ENCODE measurements around the gene SZT2. TPM values are rescaled to one million over a fixed set of nuclear protein-coding genes. Genes with fewer than 3 reads are reported as not detected.
"Not testable (repeated sequence)": the region's sequence is repeated elsewhere in the genome, so short reads cannot be mapped to it uniquely, and the experiment has no call there.

SZT2 gene
- total RNA-seq, 1 experiment from 2014 or later, result 15.6 TPM

DNA sequence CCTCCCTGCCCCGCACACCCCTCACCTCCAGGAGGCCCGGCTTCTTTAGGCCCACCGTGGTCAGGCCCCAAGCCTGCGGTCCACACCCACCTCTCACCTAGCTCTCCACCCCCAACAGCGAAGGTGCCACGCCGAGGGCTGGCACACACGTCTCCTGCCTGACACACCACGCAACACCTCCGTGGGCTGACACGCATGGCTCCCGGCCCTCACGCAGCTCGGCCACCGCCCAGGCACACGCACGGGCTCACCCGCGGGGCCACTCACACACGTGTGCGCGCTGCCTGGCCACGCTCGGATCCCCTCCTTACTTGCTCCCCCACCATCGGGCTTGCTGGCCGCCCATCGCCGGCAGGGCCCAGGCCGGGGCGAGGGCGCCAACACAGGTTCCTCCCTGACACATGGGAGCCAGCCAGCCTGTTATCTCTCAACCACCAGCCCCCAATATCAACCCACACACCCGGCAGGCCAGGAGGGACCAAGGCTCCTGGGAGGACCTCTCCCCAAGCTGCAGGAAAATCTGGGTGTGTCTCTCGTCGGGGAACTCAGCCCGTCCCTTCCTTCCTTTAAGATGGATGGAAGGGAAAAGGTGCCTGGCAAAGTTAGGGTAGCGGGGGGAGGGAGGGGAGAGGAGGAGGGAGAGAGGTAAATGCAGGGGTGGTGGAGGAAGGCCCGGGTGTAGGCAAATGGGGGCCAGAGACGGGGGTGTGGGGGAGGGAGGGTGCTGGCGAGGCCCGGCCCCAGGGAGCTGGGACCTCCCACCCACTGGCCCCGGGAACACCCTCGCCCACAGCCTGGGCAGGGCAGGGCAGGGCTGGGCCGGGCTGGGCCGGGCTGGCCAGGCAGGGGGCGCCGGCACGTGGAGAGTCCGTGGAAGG is 22.4 kb upstream of the SZT2 start:
- DNase-seq (ENCODE audit: low read depth in 1 of 2, low spot score in 2 of 2), result peak in 1 of 2 experiments; percentile 42
- no peaks in the 10 kb centered on the region for H3K9me3 ChIP-seq (replicated peaks)
- no peaks in the 10 kb centered on the region for H3K27me3 ChIP-seq (replicated peaks)
- H3K36me3 ChIP-seq, result peaks cover 64% of the 10 kb centered on the region
- peak overlapping the region; percentile 70 for H3K4me3 ChIP-seq
- peaks cover 28% of the 10 kb centered on the region for H3K4me1 ChIP-seq (replicated peaks)
- peak overlapping the region; percentile 96 for H3K27ac ChIP-seq

DNA sequence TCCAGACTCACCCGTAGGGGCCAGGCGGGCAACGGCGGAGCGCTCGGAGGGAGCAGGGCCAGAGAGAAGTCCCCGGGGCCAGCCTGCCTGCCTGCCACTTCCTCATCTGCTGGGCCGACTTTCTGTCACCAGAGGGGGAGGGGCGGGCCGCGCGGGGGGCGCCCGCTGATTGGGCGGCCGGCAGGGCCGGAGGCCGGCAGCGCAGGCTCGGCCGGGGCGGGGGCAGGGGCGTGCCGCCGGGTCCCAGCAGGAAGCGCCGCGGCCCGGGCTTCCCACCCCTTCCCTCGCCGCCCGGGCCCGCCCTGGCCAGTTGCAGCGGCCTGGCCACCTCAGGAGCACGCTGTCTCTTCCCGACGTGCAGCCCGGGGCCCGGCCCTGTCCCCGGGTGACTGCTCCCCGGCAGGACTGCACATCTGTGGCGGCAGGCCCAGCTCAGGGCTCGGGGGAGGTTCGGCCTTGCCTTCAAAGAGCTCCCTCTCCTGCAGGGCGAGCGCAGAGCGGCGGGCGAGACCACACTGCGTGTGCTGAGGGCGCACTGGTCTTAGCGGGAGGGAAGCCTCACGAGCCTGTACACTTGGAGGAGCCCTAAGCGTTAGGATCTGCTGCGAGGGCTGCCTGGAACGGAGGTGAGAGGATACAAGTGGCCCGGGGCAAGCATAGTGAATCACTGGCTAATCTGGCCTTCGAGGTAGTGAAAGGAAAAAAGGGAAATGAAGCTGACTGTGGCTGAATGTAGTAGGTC is 21.6 kb upstream of the SZT2 start, which contains the start of gene ELOVL1:
ELOVL1 (minus strand) TSS at position 108 of the 742 bp plus-strand sequence. CDS start 2,402 bp downstream, outside the sequence.
- peaks cover 36% of the 10 kb centered on the region for H3K4me1 ChIP-seq (replicated peaks)

DNA sequence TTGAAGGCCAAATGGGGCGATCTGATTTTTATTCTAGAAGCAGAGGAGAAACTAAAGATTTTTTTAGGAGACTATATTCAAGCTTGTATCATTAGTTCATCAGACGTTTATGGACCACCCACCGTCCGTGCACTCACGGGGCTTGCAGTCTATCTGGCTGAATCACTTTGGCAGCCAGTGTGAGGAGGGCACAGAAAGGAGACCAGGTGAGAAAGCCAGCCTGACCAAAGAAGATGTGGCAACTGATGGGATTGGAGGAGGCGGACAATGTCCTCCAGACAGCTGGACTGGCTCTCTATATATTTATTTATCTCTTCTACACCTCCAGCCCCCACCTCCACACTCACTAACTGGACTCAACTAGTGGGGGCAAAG is 21.1 kb upstream of the SZT2 start:
- H3K36me3 ChIP-seq, result peaks cover 54% of the 10 kb centered on the region
- H3K27ac ChIP-seq, result peak overlapping the region; percentile 96
- H3K4me1 ChIP-seq (replicated peaks), result peaks cover 39% of the 10 kb centered on the region
- 0 out of 2 replicates have a peak, but pooled peaks cover 3% of the 10 kb centered on the region for H3K9me3 ChIP-seq (replicated peaks)
- peak in 1 of 2 experiments; percentile 61 for DNase-seq (ENCODE audit: low read depth in 1 of 2, low spot score in 2 of 2)
- H3K27me3 ChIP-seq (replicated peaks), result no peaks in the 10 kb centered on the region
- H3K4me3 ChIP-seq, result peak overlapping the region; percentile 70

More for the DNA sequence above, 21.6 kb upstream of the SZT2 start, which contains the start of gene ELOVL1:
- Histone ChIP-seq H3K27me3 (replicated peaks) (no peaks in the 10 kb centered on the region), H3K4me3 (peak within 1 kb of the TSS; percentile 70), H3K27ac (peak within 1 kb of the TSS; percentile 96), H3K36me3 (peaks cover 60% of the 10 kb centered on the region), H3K9me3 (replicated peaks) (0 out of 2 replicates have a peak, but pooled peaks cover 3% of the 10 kb centered on the region)
- DNase-seq (ENCODE audit: low read depth in 1 of 2, low spot score in 2 of 2), result peak; percentile 94 to 95

DNA sequence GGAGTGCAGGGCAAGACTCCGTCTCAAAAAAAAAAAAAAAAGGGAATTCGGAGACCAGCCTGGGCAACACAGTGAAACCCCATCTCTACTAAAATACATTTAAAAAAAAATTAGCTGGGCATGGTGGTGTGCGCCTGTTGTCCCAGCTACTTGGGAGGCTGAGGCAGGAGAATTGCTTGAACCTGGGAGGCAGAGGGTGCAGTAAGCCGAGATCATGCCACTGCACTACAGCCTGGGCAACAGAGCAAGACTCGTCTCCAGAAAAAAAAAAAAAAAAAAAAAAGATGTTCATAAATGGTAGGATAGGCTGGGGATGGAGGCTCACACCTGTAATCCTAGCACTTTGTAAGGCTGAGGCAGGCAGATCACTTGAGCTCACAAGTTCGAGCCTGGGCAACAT is 19.9 kb upstream of the SZT2 start:
- not testable (repeated sequence) for H3K4me3 ChIP-seq; DNase-seq (ENCODE audit: low read depth in 1 of 2, low spot score in 2 of 2); H3K9me3 ChIP-seq (replicated peaks); H3K27ac ChIP-seq; H3K27me3 ChIP-seq (replicated peaks)
- Histone ChIP-seq H3K4me1 (replicated peaks) (peaks cover 42% of the 10 kb centered on the region), H3K36me3 (peaks cover 45% of the 10 kb centered on the region)

DNA sequence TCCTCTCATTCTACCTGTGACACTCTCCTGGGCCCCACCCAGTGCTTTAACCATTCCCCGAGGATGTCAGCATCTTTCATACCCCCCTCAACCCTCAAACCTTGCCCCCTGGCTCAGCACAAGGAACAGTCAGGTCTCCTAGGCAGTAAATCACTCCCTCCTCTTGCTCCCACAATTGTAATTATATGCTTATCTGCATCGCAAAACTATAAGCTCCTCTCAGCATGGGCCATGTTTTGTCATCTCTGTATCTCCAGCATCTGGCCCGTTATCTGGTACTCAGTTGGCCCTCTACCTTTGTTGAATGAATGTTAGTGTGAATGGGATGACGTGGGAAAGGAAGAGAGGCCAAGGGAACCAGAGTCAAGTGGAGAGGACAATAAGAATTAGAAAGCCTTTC is 19.1 kb upstream of the SZT2 start:
- peaks cover 42% of the 10 kb centered on the region for H3K4me1 ChIP-seq (replicated peaks)

DNA sequence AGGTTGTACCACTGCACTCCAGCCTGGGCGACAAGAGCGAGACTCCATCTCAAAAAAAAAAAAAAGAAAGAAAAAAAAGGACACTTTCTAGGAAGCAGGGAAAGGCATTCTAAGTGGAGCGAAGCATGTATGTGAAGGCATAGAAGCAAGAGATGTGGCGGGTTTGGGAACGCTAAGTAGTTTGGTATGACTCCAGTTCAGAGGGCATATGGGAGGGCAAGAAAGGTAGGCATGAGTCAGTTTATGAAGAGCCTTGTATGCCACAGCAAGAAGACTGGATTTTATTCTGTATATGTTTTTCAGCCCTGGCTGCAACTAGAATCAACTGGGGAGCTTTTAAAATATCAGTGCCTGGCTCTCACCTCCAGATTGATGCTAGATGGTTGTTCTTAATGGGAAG is 17.5 kb upstream of the SZT2 start:
- DNase-seq (ENCODE audit: low read depth in 1 of 2, low spot score in 2 of 2), result no peak
- H3K36me3 ChIP-seq, result peaks cover 26% of the 10 kb centered on the region
- H3K27me3 ChIP-seq (replicated peaks), result no peaks in the 10 kb centered on the region
- H3K9me3 ChIP-seq (replicated peaks), result 0 out of 2 replicates have a peak, but pooled peaks cover 3% of the 10 kb centered on the region
- H3K4me1 ChIP-seq (replicated peaks), result peaks cover 31% of the 10 kb centered on the region
- H3K4me3 ChIP-seq, result no peak overlapping the region
- peak overlapping the region; percentile 37; the same call in 1 of the 2 replicates for H3K27ac ChIP-seq

More for the DNA sequence above, 19.1 kb upstream of the SZT2 start:
- H3K27me3 ChIP-seq (replicated peaks), result no peaks in the 10 kb centered on the region
- 0 out of 2 replicates have a peak, but pooled peaks cover 3% of the 10 kb centered on the region for H3K9me3 ChIP-seq (replicated peaks)
- H3K36me3 ChIP-seq, result peaks cover 42% of the 10 kb centered on the region
- no peak overlapping the region for H3K4me3 ChIP-seq
- H3K27ac ChIP-seq, result no peak overlapping the region
- DNase-seq (ENCODE audit: low read depth in 1 of 2, low spot score in 2 of 2), result no peak

DNA sequence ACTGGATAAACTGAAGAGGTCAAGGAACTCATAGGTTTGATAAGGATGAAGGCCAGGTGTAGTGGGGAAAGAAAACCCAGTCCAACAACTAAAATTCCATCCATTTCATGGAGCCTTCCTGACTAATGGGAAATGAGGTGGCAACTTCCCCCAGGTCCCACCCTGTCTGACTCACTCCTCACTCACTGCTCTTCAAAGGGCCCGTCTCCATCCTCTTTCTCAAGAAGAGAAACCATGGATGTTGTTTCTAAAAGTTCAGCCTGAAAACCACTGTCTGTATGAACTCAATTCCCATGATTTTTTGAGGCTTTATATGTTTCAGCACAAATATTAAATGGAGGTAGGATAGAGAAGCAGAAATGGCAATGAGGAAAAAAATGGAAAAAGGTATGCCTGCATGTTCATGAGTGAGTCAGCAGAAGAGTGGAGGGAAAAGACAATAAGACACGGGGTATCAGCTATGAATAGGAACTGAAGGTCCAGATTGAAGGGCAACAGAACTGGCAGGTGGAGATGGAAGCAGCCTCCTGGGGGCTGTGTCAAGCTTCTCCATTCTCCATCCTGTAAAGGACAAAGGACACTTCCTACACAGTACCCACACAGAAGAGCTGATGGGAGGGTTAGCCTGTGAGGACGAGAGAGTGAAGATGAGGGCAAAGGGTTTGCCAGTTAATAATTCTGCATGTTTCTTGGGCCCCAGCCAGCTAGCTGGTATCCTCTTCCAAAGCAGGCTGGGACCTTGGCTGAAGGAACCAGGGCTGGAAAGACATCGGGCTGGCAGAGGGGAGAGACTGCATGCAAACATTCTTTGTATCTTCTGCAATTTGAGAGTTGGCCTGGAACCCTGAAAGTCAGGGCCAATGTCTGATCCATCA is 16.4 kb upstream of the SZT2 start:
- peak; percentile 67 to 68 for DNase-seq (ENCODE audit: low read depth in 1 of 2, low spot score in 2 of 2)
- Histone ChIP-seq H3K27me3 (replicated peaks) (no peaks in the 10 kb centered on the region), H3K4me3 (no peak overlapping the region), H3K36me3 (peaks cover 24% of the 10 kb centered on the region), H3K4me1 (replicated peaks) (peaks cover 28% of the 10 kb centered on the region), H3K27ac (peak overlapping the region; percentile 37), H3K9me3 (replicated peaks) (0 out of 2 replicates have a peak, but pooled peaks cover 3% of the 10 kb centered on the region)

DNA sequence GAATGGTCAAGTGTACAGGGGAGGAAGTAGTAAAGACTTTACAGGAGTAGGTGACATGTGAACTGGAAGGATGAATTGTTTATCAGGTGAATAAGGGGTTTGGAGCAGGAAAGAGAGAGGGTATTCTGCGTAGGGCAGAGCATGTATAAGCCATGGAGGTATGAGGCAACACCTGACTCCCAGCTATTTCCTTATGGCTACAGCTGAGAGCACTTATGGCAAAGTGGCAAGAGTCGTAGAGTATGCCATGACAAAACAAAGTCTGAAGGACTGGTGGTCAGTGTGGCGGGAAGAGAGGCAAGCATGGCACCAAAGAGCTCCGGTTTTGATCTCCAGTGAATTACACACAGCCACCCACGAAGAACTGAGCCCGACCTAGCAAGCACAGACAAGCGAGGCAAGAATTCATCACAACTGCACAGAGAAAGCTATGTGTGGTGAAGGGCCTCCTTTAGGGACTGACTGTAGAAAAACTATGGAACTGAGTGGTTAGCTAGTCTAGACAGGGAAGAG is 12.9 kb upstream of the SZT2 start:
- no peak for DNase-seq (ENCODE audit: low read depth in 1 of 2, low spot score in 2 of 2)
- Histone ChIP-seq H3K27ac (no peak overlapping the region), H3K4me3 (no peak overlapping the region), H3K9me3 (replicated peaks) (0 out of 2 replicates have a peak, but pooled peaks cover 3% of the 10 kb centered on the region), H3K27me3 (replicated peaks) (no peaks in the 10 kb centered on the region), H3K4me1 (replicated peaks) (peaks cover 19% of the 10 kb centered on the region), H3K36me3 (peaks cover 22% of the 10 kb centered on the region)

DNA sequence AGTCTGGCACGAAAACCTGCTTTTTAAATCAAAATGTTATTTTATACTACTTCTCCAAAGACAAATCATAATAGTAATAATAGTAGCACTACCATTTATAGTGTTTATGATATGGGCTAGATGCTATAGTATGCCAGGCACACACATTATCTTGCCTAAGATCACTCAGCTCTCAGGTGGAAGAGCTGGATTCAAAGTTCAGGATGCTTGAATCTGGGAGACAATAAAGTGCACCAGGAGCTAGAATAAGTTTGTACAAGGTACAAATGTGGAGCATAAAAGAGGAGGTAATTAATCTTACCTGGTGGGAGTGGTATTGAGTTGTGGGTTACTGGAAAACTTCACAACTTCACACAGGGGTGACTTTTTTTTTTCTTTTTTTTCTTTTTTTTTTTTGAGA is 11.9 kb upstream of the SZT2 start:
- Histone ChIP-seq H3K4me1 (replicated peaks) (peaks cover 12% of the 10 kb centered on the region), H3K27me3 (replicated peaks) (no peaks in the 10 kb centered on the region), H3K27ac (no peak overlapping the region), H3K9me3 (replicated peaks) (0 out of 2 replicates have a peak, but pooled peaks cover under 1% of the 10 kb centered on the region), H3K36me3 (peaks cover 26% of the 10 kb centered on the region), H3K4me3 (no peak overlapping the region)
- DNase-seq (ENCODE audit: low read depth in 1 of 2, low spot score in 2 of 2), result no peak

DNA sequence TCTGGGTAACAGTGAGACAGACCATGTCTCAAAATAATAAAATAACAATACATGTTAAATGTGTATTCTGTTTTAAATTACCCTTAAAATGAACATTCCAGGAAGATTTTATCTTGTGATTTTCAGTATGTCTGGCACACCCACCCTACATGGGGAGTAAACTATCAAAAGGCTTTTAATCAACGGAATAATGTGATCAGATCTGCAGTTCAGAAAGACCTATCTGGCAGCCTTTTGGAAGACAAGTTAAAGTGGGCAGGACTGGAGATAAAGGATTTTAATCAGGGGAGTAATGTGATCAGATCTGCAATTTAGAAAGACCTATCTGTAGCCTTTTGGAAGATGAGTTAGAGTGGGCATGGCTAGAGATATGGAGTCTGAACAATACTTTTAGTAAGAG is 10.2 kb upstream of the SZT2 start:
- Histone ChIP-seq H3K27me3 (replicated peaks) (no peaks in the 10 kb centered on the region), H3K36me3 (peaks cover 40% of the 10 kb centered on the region), H3K27ac (no peak overlapping the region), H3K9me3 (replicated peaks) (no peaks in the 10 kb centered on the region), H3K4me3 (no peak overlapping the region), H3K4me1 (replicated peaks) (no peaks in the 10 kb centered on the region)
- DNase-seq (ENCODE audit: low read depth in 1 of 2, low spot score in 2 of 2), result no peak

DNA sequence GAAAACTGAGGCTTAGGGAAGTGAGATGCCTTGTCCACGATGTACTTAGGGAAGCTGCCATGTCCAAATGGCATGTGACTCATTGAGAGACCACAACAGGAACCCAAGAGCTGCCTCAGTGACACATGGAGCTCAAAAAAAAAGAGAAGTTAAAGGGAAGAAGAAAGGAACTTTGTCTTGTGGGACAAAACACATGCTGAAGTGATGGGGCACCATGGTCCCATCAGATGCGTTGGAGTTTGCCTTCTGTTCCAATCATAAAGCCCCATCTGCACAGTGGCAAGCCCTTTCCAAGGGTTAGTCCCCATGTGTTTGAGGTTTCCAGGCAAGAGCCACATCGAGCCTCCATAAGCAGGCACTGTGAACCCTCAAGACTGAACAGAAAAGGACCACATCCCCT is 8.1 kb upstream of the SZT2 start:
- H3K27me3 ChIP-seq (replicated peaks), result no peaks in the 10 kb centered on the region
- no peaks in the 10 kb centered on the region for H3K9me3 ChIP-seq (replicated peaks)
- DNase-seq (ENCODE audit: low read depth in 1 of 2, low spot score in 2 of 2), result no peak
- H3K4me1 ChIP-seq (replicated peaks), result no peaks in the 10 kb centered on the region
- H3K4me3 ChIP-seq, result no peak overlapping the region
- H3K27ac ChIP-seq, result no peak overlapping the region
- peaks cover 56% of the 10 kb centered on the region for H3K36me3 ChIP-seq

DNA sequence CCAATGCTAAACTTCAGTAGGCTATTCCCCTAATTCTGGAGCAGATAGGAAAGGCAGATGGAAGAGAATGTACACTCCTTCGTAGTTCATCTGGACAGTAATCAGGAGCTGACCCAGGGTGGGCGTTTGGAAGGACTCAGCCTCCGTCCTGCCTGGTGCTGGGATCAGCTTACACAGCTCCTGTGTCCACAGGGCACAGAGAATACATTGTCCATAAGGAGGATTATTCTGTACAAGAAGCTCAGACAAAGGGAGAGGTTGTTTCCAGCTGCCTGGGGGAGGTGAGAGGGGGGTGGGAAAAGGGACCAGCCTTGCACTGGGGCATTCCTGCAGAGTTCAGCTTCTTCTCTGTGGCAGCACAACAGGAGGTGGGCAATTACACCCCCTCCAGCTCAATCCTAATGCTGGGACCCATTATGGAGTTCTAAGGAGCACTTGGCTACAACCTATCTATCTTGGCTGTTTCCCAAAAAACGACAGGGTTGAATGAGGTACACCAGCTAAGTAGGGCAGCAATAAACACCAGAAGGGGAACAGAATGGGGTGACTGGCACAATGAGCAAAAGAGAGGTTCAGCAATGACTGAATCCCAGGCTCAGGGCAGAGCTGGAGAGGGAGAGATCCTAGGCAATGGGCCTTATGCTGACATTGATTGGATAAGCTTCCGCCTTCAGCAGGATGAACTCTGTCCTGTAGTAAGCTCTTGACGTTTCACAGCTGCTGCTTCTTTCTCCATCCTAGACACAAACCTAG is 7.5 kb upstream of the SZT2 start:
- no peaks in the 10 kb centered on the region for H3K9me3 ChIP-seq (replicated peaks)
- no peaks in the 10 kb centered on the region for H3K4me1 ChIP-seq (replicated peaks)
- no peak for DNase-seq (ENCODE audit: low read depth in 1 of 2, low spot score in 2 of 2)
- no peak overlapping the region for H3K4me3 ChIP-seq
- no peaks in the 10 kb centered on the region for H3K27me3 ChIP-seq (replicated peaks)
- peaks cover 62% of the 10 kb centered on the region for H3K36me3 ChIP-seq
- H3K27ac ChIP-seq, result no peak overlapping the region
